Osteoblast (primary cell): ENCODE results near the gene ASIC3. TPM values are rescaled to one million over a fixed set of nuclear protein-coding genes. Genes with fewer than 3 reads are reported as not detected.
"Not testable (repeated sequence)": the region's sequence is repeated elsewhere in the genome, so short reads cannot be mapped to it uniquely, and the experiment has no call there.

Source experiments
- DNase-seq: peaks from one replicate; pipeline ENCODE4 v3.0.0; 2011; ENCODE audit warnings: low spot score, mixed read lengths; ENCODE audit not compliant: insufficient read length; ENCODE audit errors: missing footprints
- H2AFZ ChIP-seq: 2 replicates; pipeline ENCODE4 v1.6.0; 2011; ENCODE audit warnings: mild to moderate bottlenecking, low read length
- H3K27ac ChIP-seq: 2 replicates; pipeline ENCODE4 v1.5.1; 2011; ENCODE audit warnings: mild to moderate bottlenecking, low read depth, low read length, moderate library complexity
- H3K27me3 ChIP-seq: 2 replicates; pipeline ENCODE4 v1.6.0; 2012; ENCODE audit warnings: mild to moderate bottlenecking, control low read depth, inconsistent platforms, low read length, moderate library complexity; ENCODE audit not compliant: insufficient read depth
- H3K36me3 ChIP-seq: 2 replicates; pipeline ENCODE4 v1.5.1; 2011; ENCODE audit warnings: mild to moderate bottlenecking, low read length, control low read depth, moderate library complexity; ENCODE audit not compliant: insufficient read depth
- H3K4me1 ChIP-seq: 2 replicates; pipeline ENCODE4 v1.5.1; 2011; ENCODE audit warnings: mild to moderate bottlenecking, low read length, control low read depth, moderate library complexity; ENCODE audit not compliant: insufficient read depth
- H3K4me2 ChIP-seq: 2 replicates; pipeline ENCODE4 v1.6.0; 2011; ENCODE audit warnings: mild to moderate bottlenecking, low read length; ENCODE audit not compliant: insufficient read depth
- H3K4me3 ChIP-seq: fragments of 200-600 bp; sonication (generic); 3 replicates; pipeline ENCODE4 v1.5.1; 2012; ENCODE audit warnings: mild to moderate bottlenecking, low read length, inconsistent platforms; ENCODE audit not compliant: insufficient read depth
- H3K79me2 ChIP-seq: 2 replicates; pipeline ENCODE4 v1.6.0; 2012; ENCODE audit warnings: mild to moderate bottlenecking, low read length, control low read depth, inconsistent platforms; ENCODE audit not compliant: insufficient read depth
- H3K9me3 ChIP-seq: 2 replicates; pipeline ENCODE4 v1.5.1; 2011; ENCODE audit warnings: low read depth, low read length, control low read depth
- H4K20me1 ChIP-seq: 2 replicates; pipeline ENCODE4 v1.6.0; 2012; ENCODE audit warnings: mild to moderate bottlenecking, low read length, control low read depth; ENCODE audit not compliant: insufficient read depth
- CTCF ChIP-seq: IDR thresholded peaks from 2 replicates; pipeline ENCODE4 v1.5.1; 2011; ENCODE audit warnings: mild to moderate bottlenecking, low read depth, low read length, moderate library complexity; ENCODE audit errors: extremely low read depth
- total RNA-seq: library from RNA; depleted of rRNA; stranded (reverse); fragments of >200 nt; gene quantifications from 2 replicates; pipeline ENCODE4 v1.2.3, GENCODE V29; 2012

ASIC3 gene
- total RNA-seq, 1 donor, result under 0.01 TPM

GRCh38 chr7:151039850-151040548, 8.3 kb upstream of the ASIC3 start:
- no peak for TF ChIP-seq CTCF
- no peak overlapping the region for H3K4me2 ChIP-seq

GRCh38 chr7:151040616-151041375, 7.5 kb upstream of the ASIC3 start:
- H3K4me2 ChIP-seq, result no peak overlapping the region
- H3K79me2 ChIP-seq, result no peaks in the 10 kb centered on the region
- DNase-seq, result no peak
- no peak overlapping the region for H2AFZ ChIP-seq
- H3K36me3 ChIP-seq, result peaks cover 10% of the 10 kb centered on the region
- H4K20me1 ChIP-seq, result no peaks in the 10 kb centered on the region
- no peak overlapping the region for H3K27ac ChIP-seq
- H3K4me3 ChIP-seq, result no peak overlapping the region
- peaks cover 18% of the 10 kb centered on the region for H3K4me1 ChIP-seq
- no peaks in the 10 kb centered on the region for H3K9me3 ChIP-seq
- no peaks in the 10 kb centered on the region for H3K27me3 ChIP-seq
- no peak for TF ChIP-seq CTCF

More at GRCh38 chr7:151039850-151040548, 8.3 kb upstream of the ASIC3 start:
- no peaks in the 10 kb centered on the region for H4K20me1 ChIP-seq
- H3K9me3 ChIP-seq, result no peaks in the 10 kb centered on the region
- H3K4me1 ChIP-seq, result peaks cover 18% of the 10 kb centered on the region
- peaks cover 17% of the 10 kb centered on the region for H3K36me3 ChIP-seq
- no peak overlapping the region for H3K4me3 ChIP-seq
- H2AFZ ChIP-seq, result no peak overlapping the region
- DNase-seq, result peak; percentile 86
- no peaks in the 10 kb centered on the region for H3K27me3 ChIP-seq
- no peaks in the 10 kb centered on the region for H3K79me2 ChIP-seq
- peak overlapping the region; percentile 87 for H3K27ac ChIP-seq

- not testable (repeated sequence) for H3K27ac ChIP-seq, DNase-seq, H3K79me2 ChIP-seq, H3K4me3 ChIP-seq, H3K4me2 ChIP-seq, H3K36me3 ChIP-seq, H2AFZ ChIP-seq, H3K9me3 ChIP-seq, H4K20me1 ChIP-seq, H3K27me3 ChIP-seq
- H3K4me1 ChIP-seq, result peaks cover 28% of the 10 kb centered on the region
Observed at GRCh38 chr7:151043449-151043848, 4.9 kb upstream of the ASIC3 start.

- H3K4me2 ChIP-seq, result no peak overlapping the region
- H3K27me3 ChIP-seq, result no peaks in the 10 kb centered on the region
- H3K79me2 ChIP-seq, result no peaks in the 10 kb centered on the region
- H4K20me1 ChIP-seq, result peaks cover 6% of the 10 kb centered on the region
- peaks cover 23% of the 10 kb centered on the region for H3K4me1 ChIP-seq
- no peak for TF ChIP-seq CTCF
- no peak overlapping the region for H2AFZ ChIP-seq
- no peaks in the 10 kb centered on the region for H3K36me3 ChIP-seq
- no peak overlapping the region for H3K4me3 ChIP-seq
- DNase-seq, result peak; percentile 76
- no peaks in the 10 kb centered on the region for H3K9me3 ChIP-seq
- H3K27ac ChIP-seq, result no peak overlapping the region
Observed at GRCh38 chr7:151043959-151044358, 4.4 kb upstream of the ASIC3 start.
